ENCODE measurements around the gene HDAC4.

HDAC4 gene

GRCh38 chr2:239432174-239432573 lies 31.4 kb upstream of the HDAC4 start:
- intact Hi-C loops (cut with DNase I), result no loop called here

GRCh38 chr2:239431536-239431935 lies 30.7 kb upstream of the HDAC4 start:
- peak in 1 of 42 donors; percentile 29 for DNase-seq
- intact Hi-C loops (cut with DNase I), result no loop called here

More at GRCh38 chr2:239432174-239432573, 31.4 kb upstream of the HDAC4 start:
- DNase-seq, result peak in 1 of 42 donors; percentile 16

- intact Hi-C loops (cut with DNase I), result no loop called here
- peak in 1 of 42 donors; percentile 28 for DNase-seq
Observed at GRCh38 chr2:239429473-239430350, 28.9 kb upstream of the HDAC4 start.

- intact Hi-C loops (cut with DNase I), result no loop called here
- peak in 12 of 42 donors; percentile 8 to 56 (median 30) for DNase-seq
Observed at GRCh38 chr2:239425631-239426030, 24.8 kb upstream of the HDAC4 start.

GRCh38 chr2:239424337-239425045 lies 23.7 kb upstream of the HDAC4 start:
- intact Hi-C loops (cut with DNase I), result no loop called here
- peak in 1 of 42 donors; percentile 31 for DNase-seq

- DNase-seq, result peak in 1 of 42 donors; percentile 9
- intact Hi-C loops (cut with DNase I), result no loop called here
Observed at GRCh38 chr2:239423551-239423950, 22.7 kb upstream of the HDAC4 start.

GRCh38 chr2:239421851-239422250 lies 21.0 kb upstream of the HDAC4 start:
- intact Hi-C loops (cut with DNase I), result no loop called here
- DNase-seq, result no peak

GRCh38 chr2:239420082-239420481 lies 19.3 kb upstream of the HDAC4 start:
- intact Hi-C loops (cut with DNase I), result no loop called here

GRCh38 chr2:239418918-239419317 lies 18.1 kb upstream of the HDAC4 start:
- no peak for DNase-seq
- intact Hi-C loops (cut with DNase I), result no loop called here

More at GRCh38 chr2:239420082-239420481, 19.3 kb upstream of the HDAC4 start:
- DNase-seq, result peak in 5 of 42 donors; percentile 20 to 52 (median 32)

GRCh38 chr2:239412905-239413603 lies 12.2 kb upstream of the HDAC4 start:
- DNase-seq, result no peak
- intact Hi-C loops (cut with DNase I), result no loop called here

GRCh38 chr2:239411549-239412319 lies 10.9 kb upstream of the HDAC4 start:
- no peak for DNase-seq
- intact Hi-C loops (cut with DNase I), result no loop called here

- intact Hi-C loops (cut with DNase I), result no loop called here
Observed at GRCh38 chr2:239411117-239411516, 10.3 kb upstream of the HDAC4 start.

GRCh38 chr2:239409976-239410375 lies 9.2 kb upstream of the HDAC4 start:
- DNase-seq, result no peak
- intact Hi-C loops (cut with DNase I), result no loop called here

More at GRCh38 chr2:239411117-239411516, 10.3 kb upstream of the HDAC4 start:
- no peak for DNase-seq

GRCh38 chr2:239407112-239407511 lies 6.3 kb upstream of the HDAC4 start:
- no peak for DNase-seq
- intact Hi-C loops (cut with DNase I), result no loop called here

- no peak for DNase-seq
- intact Hi-C loops (cut with DNase I), result no loop called here
Observed at GRCh38 chr2:239406316-239406995, 5.6 kb upstream of the HDAC4 start.

GRCh38 chr2:239405071-239405470 lies 4.3 kb upstream of the HDAC4 start:
- DNase-seq, result peak in 1 of 42 donors; percentile 12
- intact Hi-C loops (cut with DNase I), result no loop called here

GRCh38 chr2:239402666-239403065 lies 1.8 kb upstream of the HDAC4 start:
- intact Hi-C loops (cut with DNase I), result no loop called here
- peak in 1 of 42 donors; percentile 36 for DNase-seq

- peak in 37 of 42 donors; percentile 31 to 79 (median 55) for DNase-seq
- intact Hi-C loops (cut with DNase I), result loop anchor here (2.0 kb wide), 1 partner anchor 43 kb away; no protein-coding TSS in a partner anchor
Observed at GRCh38 chr2:239401881-239402233, 1.0 kb upstream of the HDAC4 start.

Data from head of caudate nucleus (tissue), 42 donors.